ENCODE measurements around the gene GDF2.

Gene GDF2

GRCh38 chr10:47376522-47377220 is 54.4 kb downstream of the GDF2 start:
- 90 to 92% methylated on average over 10 of the region's 10 CpGs for WGBS, 2 experiments
- Histone ChIP-seq H3K9me3 (ENCODE audit: control insufficient read depth, low read length) (no peaks in the 10 kb centered on the region), H3K27me3 (ENCODE audit: control insufficient read depth, insufficient read depth, low read length, poor library complexity, severe bottlenecking) (peaks cover 10% of the 10 kb centered on the region), H3K36me3 (ENCODE audit: control insufficient read depth, insufficient read depth, low read length) (no peaks in the 10 kb centered on the region), H3K4me1 (ENCODE audit: control insufficient read depth, insufficient read depth, low read length) (no peaks in the 10 kb centered on the region), H3K4me3 (ENCODE audit: insufficient read depth, low read depth, low read length) (no peak overlapping the region), H3K27ac (ENCODE audit: insufficient read depth, low read depth, low read length, poor library complexity, severe bottlenecking) (no peak overlapping the region)

Measured in ectodermal cell (in vitro differentiated cells).